Stimulated activated naive CD8-positive, alpha-beta T cell treated with anti-CD3 and anti-CD28 coated beads, Interleukin-15, Interleukin-2, amounts not matched to agents 100 ng/mL and 50 ng/mL, for 24 hours (primary cell): ENCODE data around the gene UBXN7.
"Not testable (repeated sequence)": the region's sequence is repeated elsewhere in the genome, so short reads cannot be mapped to it uniquely, and the experiment has no call there.

Experiments
- H3K27ac Mint-ChIP-seq: one replicate; pipeline ENCODE4 v1.8.0; 2021; ENCODE audit warnings: mild to moderate bottlenecking, mixed read lengths
- H3K27me3 Mint-ChIP-seq: one replicate; pipeline ENCODE4 v1.8.0; 2021; ENCODE audit warnings: mixed read lengths
- H3K36me3 Mint-ChIP-seq: one replicate; pipeline ENCODE4 v1.8.0; 2021; ENCODE audit warnings: low read depth, mixed read lengths
- H3K4me1 Mint-ChIP-seq: one replicate; pipeline ENCODE4 v1.8.0; 2021; ENCODE audit warnings: low read depth, mixed read lengths
- H3K4me3 Mint-ChIP-seq: one replicate; pipeline ENCODE4 v1.8.0; 2021; ENCODE audit warnings: mild to moderate bottlenecking, mixed read lengths
- H3K9me3 Mint-ChIP-seq: one replicate; pipeline ENCODE4 v1.8.0; 2021; ENCODE audit warnings: mixed read lengths

UBXN7 gene

DNA sequence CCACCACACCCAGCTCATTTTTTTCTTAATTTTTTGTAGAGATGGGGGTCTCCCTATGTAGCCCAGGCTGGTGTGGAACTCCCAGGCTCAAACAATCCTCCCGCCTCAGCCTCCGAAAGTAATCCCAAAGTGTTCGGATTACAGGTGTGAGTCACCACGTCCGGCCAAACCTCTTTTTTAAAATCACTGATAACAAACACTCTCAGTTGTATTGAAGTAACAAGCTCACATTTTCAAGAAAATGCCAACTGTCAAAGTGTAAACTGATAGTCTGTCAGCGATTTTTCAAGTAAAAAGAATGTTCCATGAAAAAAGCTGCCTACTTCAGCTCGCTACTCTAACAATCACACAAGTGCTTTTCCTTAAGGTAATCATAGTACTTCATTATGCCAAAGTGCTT, 33.4 kb downstream of the UBXN7 start:
- H3K36me3 Mint-ChIP-seq: peaks cover 57% of the 10 kb centered on the region
- H3K4me1 Mint-ChIP-seq: peaks cover 5% of the 10 kb centered on the region
- H3K27ac Mint-ChIP-seq: no peak overlapping the region
- no peak overlapping the region for H3K4me3 Mint-ChIP-seq
- no peaks in the 10 kb centered on the region for H3K27me3 Mint-ChIP-seq
- no peaks in the 10 kb centered on the region for H3K9me3 Mint-ChIP-seq

DNA sequence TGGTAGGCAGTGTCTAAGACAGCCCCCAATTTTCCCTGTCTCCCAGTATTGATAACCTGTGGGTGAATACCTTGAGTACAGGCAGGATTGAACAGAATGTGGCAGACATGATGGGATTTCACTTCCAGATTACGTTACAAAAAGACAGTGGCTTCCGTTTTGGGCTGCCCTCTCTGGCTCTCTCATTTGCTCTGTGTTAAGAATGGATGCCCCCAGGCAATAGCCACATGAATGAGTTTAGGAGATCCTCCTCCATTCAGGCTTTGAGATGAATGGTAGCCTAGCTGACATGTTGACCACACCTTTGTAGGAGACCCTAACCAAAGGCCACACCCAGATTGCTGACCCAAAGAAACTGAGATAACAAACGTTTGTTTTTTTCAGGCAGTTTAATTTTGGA, 34.3 kb downstream of the UBXN7 start:
- peaks cover 5% of the 10 kb centered on the region for H3K4me1 Mint-ChIP-seq
- no peaks in the 10 kb centered on the region for H3K27me3 Mint-ChIP-seq
- no peaks in the 10 kb centered on the region for H3K9me3 Mint-ChIP-seq
- peaks cover 58% of the 10 kb centered on the region for H3K36me3 Mint-ChIP-seq
- no peak overlapping the region for H3K27ac Mint-ChIP-seq
- H3K4me3 Mint-ChIP-seq: no peak overlapping the region

DNA sequence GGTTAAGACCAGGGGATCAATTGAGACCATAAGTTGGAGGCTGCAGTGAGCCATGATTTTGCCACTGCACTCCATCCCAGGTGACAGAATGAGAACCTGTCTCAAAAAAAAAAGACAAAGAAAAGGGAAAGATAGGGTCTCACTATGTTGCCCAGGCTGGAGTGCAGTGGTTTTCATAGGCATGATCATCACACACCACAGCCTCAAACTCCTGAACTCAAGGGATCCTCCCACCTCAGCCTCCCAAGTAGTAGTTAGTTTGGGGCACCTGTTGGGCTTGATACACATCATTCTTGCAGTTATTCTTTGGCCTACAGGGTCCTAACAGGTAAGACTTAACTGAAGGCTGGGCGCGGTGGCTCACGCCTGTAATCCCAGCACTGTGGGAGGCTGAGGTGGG, 42.1 kb downstream of the UBXN7 start:
- Mint-ChIP-seq H3K4me3 (no peak overlapping the region), H3K36me3 (peaks cover 82% of the 10 kb centered on the region), H3K27me3 (no peaks in the 10 kb centered on the region), H3K27ac (no peak overlapping the region), H3K4me1 (no peaks in the 10 kb centered on the region), H3K9me3 (peaks cover 3% of the 10 kb centered on the region)

DNA sequence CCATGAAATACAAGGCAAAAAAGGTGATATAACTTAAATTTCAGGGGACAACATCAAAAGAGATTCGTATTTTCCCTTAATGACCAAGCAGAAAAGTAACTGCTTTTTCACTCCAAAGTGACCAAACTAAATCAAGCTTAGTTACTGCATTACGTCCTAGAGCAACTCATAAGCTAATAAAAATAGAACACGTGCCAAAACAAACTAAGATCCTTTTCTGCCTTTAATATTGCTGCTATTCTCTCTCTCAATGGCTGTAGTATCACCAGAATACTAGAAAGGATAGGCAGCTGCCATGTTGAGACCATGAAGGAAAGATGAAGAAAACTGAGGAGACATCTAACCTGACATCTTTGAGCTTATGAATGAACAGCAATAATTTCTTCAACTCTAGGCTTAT, 43.3 kb downstream of the UBXN7 start:
- no peak overlapping the region for H3K4me3 Mint-ChIP-seq
- H3K36me3 Mint-ChIP-seq: peaks cover 85% of the 10 kb centered on the region
- peaks cover 3% of the 10 kb centered on the region for H3K9me3 Mint-ChIP-seq
- peaks cover 5% of the 10 kb centered on the region for H3K4me1 Mint-ChIP-seq
- no peaks in the 10 kb centered on the region for H3K27me3 Mint-ChIP-seq
- no peak overlapping the region for H3K27ac Mint-ChIP-seq

DNA sequence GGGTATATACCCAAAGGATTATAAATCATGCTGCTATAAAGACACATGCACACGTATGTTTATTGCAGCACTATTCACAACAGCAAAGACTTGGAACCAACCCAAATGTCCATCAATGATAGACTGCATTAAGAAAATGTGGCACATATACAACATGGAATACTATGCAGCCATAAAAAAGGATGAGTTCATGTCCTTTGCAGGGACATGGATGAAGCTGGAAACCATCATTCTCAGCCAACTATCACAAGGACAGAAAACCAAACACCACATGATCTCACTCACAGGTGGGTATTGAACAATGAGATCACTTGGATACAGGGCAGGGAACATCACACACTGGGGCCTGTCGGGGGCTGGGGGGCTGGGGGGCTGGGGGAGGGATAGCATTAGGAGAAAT, 44.3 kb downstream of the UBXN7 start:
- not testable (repeated sequence) for H3K9me3 Mint-ChIP-seq, H3K27ac Mint-ChIP-seq, H3K4me1 Mint-ChIP-seq, H3K4me3 Mint-ChIP-seq, H3K27me3 Mint-ChIP-seq
- H3K36me3 Mint-ChIP-seq: peaks cover 86% of the 10 kb centered on the region

DNA sequence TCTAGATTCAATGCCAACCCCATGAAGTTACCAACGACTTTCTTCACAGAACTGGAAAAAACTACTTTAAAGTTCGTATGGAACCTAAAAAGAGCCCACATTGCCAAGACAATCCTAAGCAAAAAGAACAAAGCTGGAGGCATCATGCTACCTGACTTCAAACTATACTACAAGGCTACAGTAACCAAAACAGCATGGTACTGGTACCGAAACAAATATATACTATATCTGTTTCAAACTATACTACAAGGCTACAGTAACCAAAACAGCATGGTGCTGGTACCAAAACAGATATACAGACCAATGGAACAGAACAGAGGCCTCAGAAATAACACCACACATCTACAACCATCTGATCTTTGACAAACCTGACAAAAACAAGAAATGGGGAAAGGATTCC, 45.4 kb downstream of the UBXN7 start:
- not testable (repeated sequence) for H3K27ac Mint-ChIP-seq, H3K27me3 Mint-ChIP-seq, H3K4me3 Mint-ChIP-seq, H3K9me3 Mint-ChIP-seq, H3K4me1 Mint-ChIP-seq
- peaks cover 87% of the 10 kb centered on the region for H3K36me3 Mint-ChIP-seq

DNA sequence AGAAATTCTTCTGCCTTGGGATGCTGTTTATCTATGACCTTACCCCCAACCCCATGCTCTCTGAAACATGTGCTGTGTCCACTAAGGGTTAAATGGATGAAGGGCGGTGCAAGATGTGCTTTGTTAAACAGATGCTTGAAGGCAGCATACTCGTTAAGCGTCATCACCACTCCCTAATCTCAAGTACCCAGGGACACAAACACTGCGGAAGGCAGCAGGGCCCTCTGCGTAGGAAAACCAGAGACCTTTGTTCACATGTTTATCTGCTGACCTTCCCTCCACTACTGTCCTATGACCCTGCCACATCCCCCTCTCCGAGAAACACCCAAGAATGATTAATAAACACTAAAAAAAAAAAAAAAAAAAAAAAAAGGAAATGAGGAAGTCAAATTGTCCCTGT, 46.2 kb downstream of the UBXN7 start:
- H3K27ac Mint-ChIP-seq, H3K4me3 Mint-ChIP-seq, H3K27me3 Mint-ChIP-seq, H3K4me1 Mint-ChIP-seq, H3K9me3 Mint-ChIP-seq: not testable (repeated sequence)
- H3K36me3 Mint-ChIP-seq: peaks cover 90% of the 10 kb centered on the region

DNA sequence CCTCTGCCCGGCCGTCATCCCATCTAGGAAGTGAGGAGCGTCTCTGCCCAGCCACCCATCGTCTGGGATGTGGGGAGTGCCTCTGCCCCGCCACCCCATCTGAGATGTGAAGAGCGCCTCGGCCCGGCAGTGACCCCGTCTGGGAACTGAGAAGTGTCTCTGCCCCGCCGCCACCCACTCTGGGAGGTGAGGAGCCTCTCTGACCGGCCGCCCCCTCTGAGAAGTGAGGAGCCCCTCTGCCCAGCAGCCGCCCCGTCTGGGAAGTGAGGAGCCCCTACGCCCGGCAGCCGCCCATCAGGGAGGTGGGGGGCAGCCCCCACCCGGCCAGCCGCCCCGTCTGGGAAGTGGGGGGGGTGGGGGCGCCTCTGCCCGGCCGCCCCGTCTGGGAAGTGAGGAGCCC, 46.8 kb downstream of the UBXN7 start:
- not testable (repeated sequence) for H3K27me3 Mint-ChIP-seq, H3K4me1 Mint-ChIP-seq, H3K27ac Mint-ChIP-seq, H3K9me3 Mint-ChIP-seq, H3K4me3 Mint-ChIP-seq
- H3K36me3 Mint-ChIP-seq: peaks cover 87% of the 10 kb centered on the region

DNA sequence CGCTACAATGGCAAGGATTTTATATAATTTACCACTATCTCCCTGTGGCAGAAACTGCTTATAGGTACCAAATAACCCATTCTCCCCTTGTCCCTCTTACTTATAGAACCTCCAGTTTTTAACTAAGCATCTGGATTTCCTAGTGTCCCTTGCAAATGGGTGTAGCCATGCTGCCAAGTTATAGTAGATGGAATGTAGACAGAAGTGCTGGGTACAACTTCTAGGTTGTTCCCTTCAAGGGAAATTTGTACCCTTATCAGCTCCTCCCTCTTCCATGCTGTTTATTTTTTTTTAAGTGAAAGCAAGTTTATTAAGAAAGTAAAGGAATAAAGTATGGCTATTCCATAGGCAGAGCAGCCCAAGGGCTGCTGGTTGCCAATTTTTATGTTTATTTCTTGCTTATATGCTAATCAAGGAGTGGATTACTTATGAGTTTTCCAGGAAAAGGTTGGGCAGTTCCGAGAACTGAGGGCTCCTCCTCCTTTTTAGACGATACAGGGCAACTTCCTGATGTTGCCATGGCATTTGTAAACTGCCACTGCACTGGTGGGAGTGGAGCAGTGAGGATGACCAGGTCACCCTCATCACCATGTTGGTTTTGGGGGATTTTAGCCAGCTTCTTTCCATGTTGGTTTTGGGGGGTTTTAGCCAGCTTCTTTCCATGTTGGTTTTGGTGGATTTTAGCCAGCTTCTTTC, 53.9 kb downstream of the UBXN7 start:
- Mint-ChIP-seq H3K27me3 (no peaks in the 10 kb centered on the region), H3K27ac (peak overlapping the region; percentile 40), H3K4me1 (no peaks in the 10 kb centered on the region), H3K36me3 (peaks cover 51% of the 10 kb centered on the region), H3K9me3 (no peaks in the 10 kb centered on the region), H3K4me3 (no peak overlapping the region)

DNA sequence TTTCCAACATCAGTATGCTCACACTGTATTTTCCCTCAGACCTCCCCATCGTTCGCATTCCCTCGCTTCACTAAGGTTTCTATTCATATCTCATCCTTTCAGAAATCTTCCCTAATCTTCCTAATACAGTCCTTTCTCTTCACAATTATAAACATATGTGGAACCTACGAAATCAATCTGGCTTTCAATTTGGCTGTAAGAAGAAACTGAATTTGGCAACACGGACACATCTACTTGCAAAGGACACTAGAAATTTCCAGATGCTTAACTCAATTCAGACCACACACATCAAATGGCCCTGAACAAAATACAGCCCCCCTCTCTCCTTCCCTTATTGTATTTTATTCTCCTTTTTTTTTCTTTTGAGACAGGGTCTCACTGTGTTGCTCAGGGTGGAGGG, 54.9 kb downstream of the UBXN7 start:
- Mint-ChIP-seq H3K4me3 (no peak overlapping the region), H3K27me3 (no peaks in the 10 kb centered on the region), H3K9me3 (no peaks in the 10 kb centered on the region), H3K27ac (no peak overlapping the region), H3K4me1 (no peaks in the 10 kb centered on the region), H3K36me3 (peaks cover 43% of the 10 kb centered on the region)

DNA sequence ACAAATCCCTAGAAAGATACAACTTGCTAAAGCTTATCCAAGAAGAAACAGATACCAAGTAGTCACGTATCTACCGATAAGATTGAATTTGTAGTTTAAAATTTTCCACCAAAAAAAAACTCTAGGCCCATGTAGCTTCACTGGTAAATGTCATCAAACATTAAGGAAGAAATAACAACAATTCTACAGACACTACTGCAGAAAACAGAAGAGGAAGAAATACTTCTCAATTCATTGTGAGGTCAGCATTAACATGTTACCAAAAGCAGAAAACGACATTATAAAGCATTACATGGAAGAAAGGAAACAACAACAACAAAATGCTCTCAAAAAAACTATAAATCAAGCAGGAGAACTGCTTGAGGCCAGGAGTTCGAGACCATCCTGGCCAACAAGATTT, 66.5 kb downstream of the UBXN7 start:
- Mint-ChIP-seq H3K4me1 (no peaks in the 10 kb centered on the region), H3K4me3 (no peak overlapping the region), H3K9me3 (no peaks in the 10 kb centered on the region), H3K27ac (no peak overlapping the region), H3K36me3 (peaks cover 44% of the 10 kb centered on the region), H3K27me3 (no peaks in the 10 kb centered on the region)

DNA sequence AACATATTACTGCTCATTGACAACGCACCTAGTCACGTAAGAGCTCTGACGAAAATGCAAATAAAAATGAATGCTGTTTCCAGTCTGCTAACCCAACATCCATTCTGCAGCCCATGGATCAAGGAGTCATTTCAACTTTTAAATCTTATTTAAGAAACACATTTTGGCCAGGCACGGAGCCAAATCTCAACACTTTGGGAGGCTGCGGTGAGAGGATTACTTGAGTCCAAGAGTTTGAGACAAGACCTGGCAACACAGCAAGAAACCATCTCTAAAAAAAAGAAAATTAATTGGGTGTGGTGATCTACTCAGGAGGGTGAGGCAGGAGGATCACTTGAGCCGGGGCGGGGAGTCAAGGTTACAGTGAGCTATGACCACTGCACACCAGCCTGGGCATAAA, 71.6 kb downstream of the UBXN7 start:
- Mint-ChIP-seq H3K4me1 (no peaks in the 10 kb centered on the region), H3K4me3 (no peak overlapping the region), H3K27ac (no peak overlapping the region), H3K27me3 (no peaks in the 10 kb centered on the region), H3K9me3 (no peaks in the 10 kb centered on the region), H3K36me3 (peaks cover 65% of the 10 kb centered on the region)

DNA sequence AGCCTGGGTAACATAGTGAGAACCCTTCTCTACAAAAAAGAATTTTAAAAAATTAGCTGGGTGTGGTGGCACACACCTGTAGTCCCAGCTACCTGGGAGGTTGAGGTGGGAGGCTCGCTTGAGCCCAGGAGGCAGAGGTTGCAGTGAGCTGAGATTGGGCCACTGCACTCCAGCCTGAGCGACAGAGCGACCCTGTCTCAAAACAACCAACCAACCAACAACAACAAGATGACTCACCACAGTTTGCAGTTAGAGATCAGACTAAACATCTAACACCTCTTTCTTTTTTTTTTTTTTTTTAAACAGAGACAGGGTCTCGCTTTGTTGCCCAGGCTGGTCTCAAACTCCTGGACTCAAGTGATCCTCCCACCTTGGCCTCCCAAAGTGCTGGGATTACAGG, 73.7 kb downstream of the UBXN7 start:
- H3K4me1 Mint-ChIP-seq, H3K27me3 Mint-ChIP-seq, H3K9me3 Mint-ChIP-seq, H3K27ac Mint-ChIP-seq, H3K4me3 Mint-ChIP-seq: not testable (repeated sequence)
- H3K36me3 Mint-ChIP-seq: peaks cover 76% of the 10 kb centered on the region

DNA sequence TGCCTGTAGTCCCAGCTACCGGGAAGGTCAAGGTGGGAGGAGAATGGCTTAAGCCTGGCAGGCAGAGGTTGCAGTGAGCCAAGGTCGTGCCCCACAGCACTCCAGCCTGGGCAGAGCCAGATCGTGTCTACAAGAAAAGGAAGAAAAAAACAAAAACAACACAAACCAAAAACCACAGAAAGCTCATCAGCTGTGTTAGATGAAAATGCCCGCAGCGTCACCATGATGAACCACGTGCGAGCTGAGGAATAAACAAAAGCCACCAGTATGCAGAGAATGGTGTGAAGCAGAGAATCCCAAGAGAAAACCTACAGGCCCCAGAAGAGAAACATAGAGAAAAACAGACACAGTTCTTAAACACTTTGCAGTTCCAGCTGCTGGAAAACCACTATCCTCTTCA, 74.3 kb downstream of the UBXN7 start:
- H3K36me3 Mint-ChIP-seq: peaks cover 80% of the 10 kb centered on the region
- no peaks in the 10 kb centered on the region for H3K4me1 Mint-ChIP-seq
- no peaks in the 10 kb centered on the region for H3K27me3 Mint-ChIP-seq
- no peak overlapping the region for H3K4me3 Mint-ChIP-seq
- H3K9me3 Mint-ChIP-seq: no peaks in the 10 kb centered on the region
- H3K27ac Mint-ChIP-seq: peak overlapping the region; percentile 10

DNA sequence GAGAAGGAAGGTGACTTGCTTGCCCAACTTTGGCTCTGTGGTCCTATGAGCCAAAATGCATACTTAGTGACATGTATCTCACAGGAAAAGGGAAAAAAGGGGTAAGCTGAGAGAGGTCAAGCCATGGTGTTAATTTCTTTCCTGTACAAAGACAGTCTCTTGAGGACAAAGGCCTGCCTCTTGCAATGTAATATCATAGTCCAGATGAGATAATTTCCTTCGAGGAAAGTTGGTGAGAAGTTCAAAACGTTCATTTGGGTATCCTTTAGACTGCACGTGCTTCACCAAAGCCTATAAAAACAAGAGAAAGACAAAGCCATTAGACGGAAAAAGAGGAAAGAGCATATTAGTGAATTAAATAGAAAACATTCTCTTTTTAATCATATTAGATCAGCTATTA, 75.7 kb downstream of the UBXN7 start:
- Mint-ChIP-seq H3K36me3 (peaks cover 70% of the 10 kb centered on the region), H3K9me3 (no peaks in the 10 kb centered on the region), H3K27me3 (no peaks in the 10 kb centered on the region), H3K27ac (no peak overlapping the region), H3K4me3 (no peak overlapping the region), H3K4me1 (no peaks in the 10 kb centered on the region)

DNA sequence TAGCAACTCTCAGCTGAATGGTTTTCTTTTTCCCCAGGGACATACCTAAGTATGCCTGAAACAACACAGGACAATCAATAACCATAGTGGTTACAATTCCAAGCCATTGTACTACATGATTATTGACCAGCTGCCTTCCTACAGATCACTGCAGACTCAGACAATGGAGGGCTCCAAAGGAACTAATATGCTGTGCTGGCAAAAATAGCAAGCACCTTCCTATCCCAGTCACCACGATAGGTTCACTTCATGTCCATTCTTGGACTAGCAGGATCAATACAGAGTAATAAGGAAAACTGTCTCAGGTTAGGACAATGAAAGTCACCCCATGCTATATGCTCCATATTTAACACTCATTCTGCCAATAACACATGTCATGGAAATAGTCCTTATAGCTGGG, 76.6 kb downstream of the UBXN7 start:
- Mint-ChIP-seq H3K27ac (no peak overlapping the region), H3K9me3 (no peaks in the 10 kb centered on the region), H3K27me3 (no peaks in the 10 kb centered on the region), H3K36me3 (peaks cover 61% of the 10 kb centered on the region), H3K4me3 (no peak overlapping the region), H3K4me1 (no peaks in the 10 kb centered on the region)
